HG02623 (cell line): Measurements from ENCODE around the gene EHD1.
"Not testable (repeated sequence)": the region's sequence is repeated elsewhere in the genome, so short reads cannot be mapped to it uniquely, and the experiment has no call there.

Source experiments
- ATAC-seq: cut with Tn5 transposase; IDR thresholded peaks from one replicate; pipeline ENCODE4 v1.9.1; 2021; ENCODE audit warnings: moderate library complexity; ENCODE audit not compliant: unreplicated experiment

EHD1 gene

GRCh38 chr11:64859542-64860414 lies 18.6 kb downstream of the EHD1 start:
- ATAC-seq, result peak; percentile 62

GRCh38 chr11:64858467-64859263 lies 19.8 kb downstream of the EHD1 start:
- ATAC-seq, result no peak

- no peak for ATAC-seq
Observed at GRCh38 chr11:64857485-64857884, 20.9 kb downstream of the EHD1 start.

- no peak for ATAC-seq
Observed at GRCh38 chr11:64856382-64857227, 21.8 kb downstream of the EHD1 start.

GRCh38 chr11:64855596-64856304 lies 22.7 kb downstream of the EHD1 start:
- ATAC-seq, result no peak

GRCh38 chr11:64854534-64855502 lies 23.6 kb downstream of the EHD1 start:
- ATAC-seq, result no peak

GRCh38 chr11:64854157-64854533 lies 24.3 kb downstream of the EHD1 start:
- no peak for ATAC-seq

GRCh38 chr11:64853709-64854108 lies 24.7 kb downstream of the EHD1 start:
- ATAC-seq, result no peak

GRCh38 chr11:64852804-64853509 lies 25.5 kb downstream of the EHD1 start:
- ATAC-seq, result no peak

- ATAC-seq, result no peak
Observed at GRCh38 chr11:64851831-64852351, 26.5 kb downstream of the EHD1 start.

GRCh38 chr11:64850979-64851567 lies 27.3 kb downstream of the EHD1 start:
- ATAC-seq, result peak; percentile 68

GRCh38 chr11:64849598-64850356 lies 28.6 kb downstream of the EHD1 start:
- no peak for ATAC-seq

- ATAC-seq, result no peak
Observed at GRCh38 chr11:64848826-64849597, 29.4 kb downstream of the EHD1 start.

- no peak for ATAC-seq
Observed at GRCh38 chr11:64848214-64848825, 30.1 kb downstream of the EHD1 start.

GRCh38 chr11:64846998-64847666 lies 31.3 kb downstream of the EHD1 start:
- no peak for ATAC-seq

GRCh38 chr11:64845776-64846129 lies 32.7 kb downstream of the EHD1 start:
- ATAC-seq, result not testable (repeated sequence)
